ENCODE results near the gene CISH. TPM values are rescaled to one million over a fixed set of nuclear protein-coding genes. Genes with fewer than 3 reads are reported as not detected.

CISH gene
- total and polyA plus RNA-seq, 10 of the 15 experiments (the other 5 are each of a cell fraction or from before 2014, with no cell fraction given) = 0.21 to 4.4 (median 1.8) TPM

DNA sequence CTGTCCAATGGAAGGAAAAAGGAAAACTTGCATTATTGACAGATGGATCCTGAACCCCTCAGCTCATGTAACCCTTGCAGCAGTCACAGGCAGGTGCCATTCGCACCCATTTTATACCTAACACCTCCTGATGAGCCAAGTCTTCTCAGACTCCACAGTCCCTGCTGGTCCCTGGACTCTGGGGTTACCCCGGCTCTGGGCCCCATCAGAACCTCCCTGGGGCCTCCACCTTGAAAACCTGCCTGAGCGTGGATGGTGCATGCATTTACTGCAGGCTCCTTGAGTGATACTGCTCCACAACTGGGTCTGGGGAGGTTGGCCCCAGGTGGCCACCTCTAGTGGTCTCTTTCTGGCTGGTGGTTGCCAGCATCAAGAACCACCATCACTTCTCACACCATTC, 47.3 kb upstream of the CISH start:
- Histone ChIP-seq H3K4me3 (no peak overlapping the region), H2AFZ (ENCODE audit: control insufficient read depth, low read depth, low read length) (no peak overlapping the region), H3K4me2 (ENCODE audit: control insufficient read depth, insufficient read depth) (no peak overlapping the region), H3K27ac (ENCODE audit: control insufficient read depth, insufficient read depth) (no peak overlapping the region), H3K9ac (ENCODE audit: control insufficient read depth, insufficient read depth, low read length) (no peak overlapping the region), H3K4me1 (ENCODE audit: control insufficient read depth, insufficient read depth, low read length) (no peaks in the 10 kb centered on the region), H3K27me3 (replicated peaks in 1 of 2; ENCODE audit: control insufficient read depth in 2 of 2, insufficient read depth in 2 of 2, low read length in 1 of 2) (no peaks in the 10 kb centered on the region; a peak in 3 of 4 replicates), H3K79me2 (ENCODE audit: control insufficient read depth, insufficient read depth, low read length) (no peaks in the 10 kb centered on the region), H3K36me3 (ENCODE audit: control insufficient read depth in 2 of 2, insufficient read depth in 2 of 2, low read length in 1 of 2) (no peaks in the 10 kb centered on the region), H4K20me1 (ENCODE audit: control insufficient read depth, insufficient read depth) (no peaks in the 10 kb centered on the region), H3K9me3 (replicated peaks; ENCODE audit: control insufficient read depth, insufficient read depth, low read length) (no peaks in the 10 kb centered on the region)
- WGBS (ENCODE audit: insufficient coverage, insufficient replicate concordance, low lambda C conversion rate, missing lambda C conversion rate) = 17% methylated on average over 3 of the region's 3 CpGs
- ChIA-PET CTCF (interaction anchor here (10.8 kb wide), 1 partner anchor 40 kb away, joined by 250 read pairs; the partner anchor contains the start of gene MAPKAPK3), SMC1A (ENCODE audit: uncharacterized antibody, unreplicated experiment) (no interaction called here), POLR2A (no interaction called here), RAD21 (ENCODE audit: unreplicated experiment) (no interaction called here)
- in situ Hi-C loops (cut with MboI) (no loop called here), intact Hi-C loops (cut with micrococcal nuclease; ENCODE audit: unreplicated experiment) (no loop called here)
- ATAC-seq (no peak), DNase-seq (ENCODE audit: low read depth, low spot score) (no peak), FAIRE-seq (no peak)
- no TSS peak for BruUV-seq (replicated peaks)
- TF ChIP-seq, protein P1, sequence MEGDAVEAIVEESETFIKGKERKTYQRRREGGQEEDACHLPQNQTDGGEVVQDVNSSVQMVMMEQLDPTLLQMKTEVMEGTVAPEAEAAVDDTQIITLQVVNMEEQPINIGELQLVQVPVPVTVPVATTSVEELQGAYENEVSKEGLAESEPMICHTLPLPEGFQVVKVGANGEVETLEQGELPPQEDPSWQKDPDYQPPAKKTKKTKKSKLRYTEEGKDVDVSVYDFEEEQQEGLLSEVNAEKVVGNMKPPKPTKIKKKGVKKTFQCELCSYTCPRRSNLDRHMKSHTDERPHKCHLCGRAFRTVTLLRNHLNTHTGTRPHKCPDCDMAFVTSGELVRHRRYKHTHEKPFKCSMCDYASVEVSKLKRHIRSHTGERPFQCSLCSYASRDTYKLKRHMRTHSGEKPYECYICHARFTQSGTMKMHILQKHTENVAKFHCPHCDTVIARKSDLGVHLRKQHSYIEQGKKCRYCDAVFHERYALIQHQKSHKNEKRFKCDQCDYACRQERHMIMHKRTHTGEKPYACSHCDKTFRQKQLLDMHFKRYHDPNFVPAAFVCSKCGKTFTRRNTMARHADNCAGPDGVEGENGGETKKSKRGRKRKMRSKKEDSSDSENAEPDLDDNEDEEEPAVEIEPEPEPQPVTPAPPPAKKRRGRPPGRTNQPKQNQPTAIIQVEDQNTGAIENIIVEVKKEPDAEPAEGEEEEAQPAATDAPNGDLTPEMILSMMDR (IDR thresholded peaks at IDR 0.05 in 2 of 3, conservative IDR thresholded peaks at IDR 0.05 in 1 of 3; ENCODE audit: control insufficient read depth in 2 of 3, extremely low read depth in 1 of 3, insufficient read depth in 1 of 3, low read depth in 3 of 3, low read length in 3 of 3) = no peak
- TF ChIP-seq KAT2A (conservative IDR thresholded peaks at IDR 0.05; ENCODE audit: control insufficient read depth, low read depth, low read length) (no peak), TCF7 (IDR thresholded peaks at IDR 0.05; ENCODE audit: borderline replicate concordance) (no peak), MXI1 (IDR thresholded peaks at IDR 0.05; ENCODE audit: low read depth, low read length) (no peak), SMAD5 (IDR thresholded peaks at IDR 0.05; ENCODE audit: low read depth) (no peak)

DNA sequence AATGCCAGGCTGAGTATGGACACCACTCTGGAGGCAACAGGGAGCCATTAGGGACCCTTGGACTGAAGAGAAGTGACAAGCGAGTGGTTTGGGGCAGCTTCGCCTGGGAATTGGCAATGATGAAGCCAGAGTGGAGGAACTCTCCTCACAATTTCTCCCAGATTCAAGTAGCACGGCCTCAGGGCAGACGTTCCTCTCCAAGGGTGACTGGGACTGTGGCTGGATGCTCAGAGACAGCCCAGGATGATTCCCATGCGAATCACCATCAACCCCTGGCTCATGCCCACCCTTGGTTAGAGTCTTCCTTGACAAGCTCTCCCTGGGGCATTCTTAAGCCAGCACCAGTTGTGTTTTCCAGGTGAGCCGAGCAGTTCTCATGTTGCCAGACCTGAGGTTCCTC, 46.8 kb upstream of the CISH start:
- Histone ChIP-seq H3K4me2 (ENCODE audit: control insufficient read depth, insufficient read depth) (no peak overlapping the region), H3K36me3 (ENCODE audit: control insufficient read depth in 2 of 2, insufficient read depth in 2 of 2, low read length in 1 of 2) (no peaks in the 10 kb centered on the region), H2AFZ (ENCODE audit: control insufficient read depth, low read depth, low read length) (no peak overlapping the region), H3K9me3 (replicated peaks; ENCODE audit: control insufficient read depth, insufficient read depth, low read length) (no peaks in the 10 kb centered on the region), H4K20me1 (ENCODE audit: control insufficient read depth, insufficient read depth) (no peaks in the 10 kb centered on the region), H3K4me3 (no peak overlapping the region), H3K27ac (ENCODE audit: control insufficient read depth, insufficient read depth) (no peak overlapping the region), H3K79me2 (ENCODE audit: control insufficient read depth, insufficient read depth, low read length) (no peaks in the 10 kb centered on the region), H3K27me3 (replicated peaks in 1 of 2; ENCODE audit: control insufficient read depth in 2 of 2, insufficient read depth in 2 of 2, low read length in 1 of 2) (no peaks in the 10 kb centered on the region; a peak in 3 of 4 replicates), H3K4me1 (ENCODE audit: control insufficient read depth, insufficient read depth, low read length) (no peaks in the 10 kb centered on the region), H3K9ac (ENCODE audit: control insufficient read depth, insufficient read depth, low read length) (no peak overlapping the region)
- ChIA-PET RAD21 (ENCODE audit: unreplicated experiment) (no interaction called here), CTCF (interaction anchor here (10.8 kb wide), 1 partner anchor 39 kb away, joined by 250 read pairs; the partner anchor contains the start of gene MAPKAPK3), POLR2A (no interaction called here), SMC1A (ENCODE audit: uncharacterized antibody, unreplicated experiment) (interaction anchor here (8.0 kb wide), 1 partner anchor 41 kb away, joined by 81 read pairs; the partner anchor contains the start of gene MAPKAPK3)
- no peak for ATAC-seq
- intact Hi-C loops (cut with micrococcal nuclease; ENCODE audit: unreplicated experiment) = no loop called here
- WGBS (ENCODE audit: insufficient coverage, insufficient replicate concordance, low lambda C conversion rate, missing lambda C conversion rate) = 10% methylated on average over 6 of the region's 6 CpGs
- in situ Hi-C loops (cut with MboI) = no loop called here
- BruUV-seq (replicated peaks) = no TSS peak
- DNase-seq (ENCODE audit: low read depth, low spot score) = no peak
- no peak for FAIRE-seq
- TF ChIP-seq RELA (IDR thresholded peaks at IDR 0.05; ENCODE audit: borderline replicate concordance, partially characterized antibody) = no peak
- no peak for TF ChIP-seq TBL1XR1 (IDR thresholded peaks at IDR 0.05; ENCODE audit: low read depth, low read length)
- no peak for TF ChIP-seq MYB (IDR thresholded peaks at IDR 0.05; ENCODE audit: borderline replicate concordance, low read depth, low read length)
- TF ChIP-seq, protein P2, sequence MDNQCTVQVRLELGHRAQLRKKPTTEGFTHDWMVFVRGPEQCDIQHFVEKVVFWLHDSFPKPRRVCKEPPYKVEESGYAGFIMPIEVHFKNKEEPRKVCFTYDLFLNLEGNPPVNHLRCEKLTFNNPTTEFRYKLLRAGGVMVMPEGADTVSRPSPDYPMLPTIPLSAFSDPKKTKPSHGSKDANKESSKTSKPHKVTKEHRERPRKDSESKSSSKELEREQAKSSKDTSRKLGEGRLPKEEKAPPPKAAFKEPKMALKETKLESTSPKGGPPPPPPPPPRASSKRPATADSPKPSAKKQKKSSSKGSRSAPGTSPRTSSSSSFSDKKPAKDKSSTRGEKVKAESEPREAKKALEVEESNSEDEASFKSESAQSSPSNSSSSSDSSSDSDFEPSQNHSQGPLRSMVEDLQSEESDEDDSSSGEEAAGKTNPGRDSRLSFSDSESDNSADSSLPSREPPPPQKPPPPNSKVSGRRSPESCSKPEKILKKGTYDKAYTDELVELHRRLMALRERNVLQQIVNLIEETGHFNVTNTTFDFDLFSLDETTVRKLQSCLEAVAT (IDR thresholded peaks at IDR 0.05) = no peak
- no peak for TF ChIP-seq TARDBP (IDR thresholded peaks at IDR 0.05; ENCODE audit: borderline replicate concordance)
- TF ChIP-seq TCF7 (IDR thresholded peaks at IDR 0.05; ENCODE audit: borderline replicate concordance) = no peak
- no peak for TF ChIP-seq MTA2 (IDR thresholded peaks at IDR 0.05; ENCODE audit: low read depth)
- no peak for TF ChIP-seq BCL11A (IDR thresholded peaks at IDR 0.05; ENCODE audit: low read depth, low read length)
- TF ChIP-seq CREB1 (IDR thresholded peaks at IDR 0.05; ENCODE audit: low read depth) = no peak
- TF ChIP-seq POU2F2 (IDR thresholded peaks at IDR 0.05; ENCODE audit: borderline replicate concordance, low read depth, low read length) = no peak
- TF ChIP-seq FOS (IDR thresholded peaks at IDR 0.05; ENCODE audit: borderline replicate concordance, extremely low read depth, insufficient read length) = no peak

All from GM12878 (cell line).